Esophagus muscularis mucosa (tissue), 4 donors: Measurements from ENCODE around the gene PRPS2.

Experiments used
- EP300 ChIP-seq: sonication (generic); formaldehyde crosslinking; IDR thresholded peaks from one replicate; pipeline ENCODE4 v1.6.1; 2017; ENCODE audit warnings: antibody characterized with exemption
- POLR2A ChIP-seq: fragments of 450-650 bp; IDR thresholded peaks from one replicate; pipeline ENCODE4 v1.6.1; 2017; ENCODE audit warnings: antibody characterized with exemption, moderate library complexity, mild to moderate bottlenecking, low read depth
- TF ChIP-seq, protein P1 (sequence below), 3 experiments: fragments of 200-600 bp in 2 of 3; fragments of 450-650 bp in 1 of 3; sonication (generic) in 2 of 3; IDR thresholded peaks; one replicate each; pipeline ENCODE4 v1.5.1; 2017 to 2019; ENCODE audit warnings: antibody characterized with exemption in 3 of 3, mild to moderate bottlenecking in 2 of 3, moderate library complexity in 1 of 3

DNA sequence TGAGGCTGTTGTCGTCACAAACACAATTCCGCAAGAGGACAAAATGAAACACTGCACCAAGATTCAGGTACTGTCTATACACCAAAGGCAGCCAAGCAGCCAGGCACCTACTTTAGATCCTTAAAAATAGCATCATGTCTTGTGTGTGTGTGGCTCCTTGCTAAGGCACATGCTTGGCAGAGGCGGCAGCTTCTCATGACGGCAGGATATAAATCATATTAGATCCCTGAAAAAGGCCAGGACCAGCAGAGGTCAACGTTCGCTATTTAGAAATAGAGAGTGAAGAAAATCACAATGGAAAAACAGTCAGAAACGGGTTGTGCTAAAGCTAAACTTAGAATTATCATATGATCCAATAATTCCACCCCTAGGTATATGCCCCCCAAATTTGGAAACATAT lies 29.5 kb downstream of the PRPS2 start:
- TF ChIP-seq EP300 (no peak), POLR2A (no peak)
- TF ChIP-seq, protein P1, sequence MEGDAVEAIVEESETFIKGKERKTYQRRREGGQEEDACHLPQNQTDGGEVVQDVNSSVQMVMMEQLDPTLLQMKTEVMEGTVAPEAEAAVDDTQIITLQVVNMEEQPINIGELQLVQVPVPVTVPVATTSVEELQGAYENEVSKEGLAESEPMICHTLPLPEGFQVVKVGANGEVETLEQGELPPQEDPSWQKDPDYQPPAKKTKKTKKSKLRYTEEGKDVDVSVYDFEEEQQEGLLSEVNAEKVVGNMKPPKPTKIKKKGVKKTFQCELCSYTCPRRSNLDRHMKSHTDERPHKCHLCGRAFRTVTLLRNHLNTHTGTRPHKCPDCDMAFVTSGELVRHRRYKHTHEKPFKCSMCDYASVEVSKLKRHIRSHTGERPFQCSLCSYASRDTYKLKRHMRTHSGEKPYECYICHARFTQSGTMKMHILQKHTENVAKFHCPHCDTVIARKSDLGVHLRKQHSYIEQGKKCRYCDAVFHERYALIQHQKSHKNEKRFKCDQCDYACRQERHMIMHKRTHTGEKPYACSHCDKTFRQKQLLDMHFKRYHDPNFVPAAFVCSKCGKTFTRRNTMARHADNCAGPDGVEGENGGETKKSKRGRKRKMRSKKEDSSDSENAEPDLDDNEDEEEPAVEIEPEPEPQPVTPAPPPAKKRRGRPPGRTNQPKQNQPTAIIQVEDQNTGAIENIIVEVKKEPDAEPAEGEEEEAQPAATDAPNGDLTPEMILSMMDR (IDR thresholded peaks at IDR 0.05): no peak
